Sigmoid colon (tissue), 4 donors: ENCODE data around the gene SLC45A1.

Source experiments
- CTCF ChIP-seq, 4 experiments: fragments of 450-650 bp in 3 of 4; fragments of 200-600 bp in 1 of 4; IDR thresholded peaks; one replicate each; pipeline ENCODE4 v1.5.1; 2016 to 2019; ENCODE audit warnings: antibody characterized with exemption in 4 of 4, mild to moderate bottlenecking in 3 of 4, moderate library complexity in 2 of 4
- EP300 ChIP-seq, 4 donors: sonication (generic); formaldehyde crosslinking; IDR thresholded peaks; one replicate each; pipeline ENCODE4 v1.6.1; 2017; ENCODE audit warnings: antibody characterized with exemption in 4 of 4
- POLR2A ChIP-seq, 2 donors: fragments of 450-650 bp; IDR thresholded peaks; one replicate each; pipeline ENCODE4 v1.6.1; 2016; ENCODE audit warnings: antibody characterized with exemption in 2 of 2, mild to moderate bottlenecking in 2 of 2, moderate library complexity in 2 of 2
- POLR2AphosphoS5 ChIP-seq, 4 donors: sonication (generic); formaldehyde crosslinking; IDR thresholded peaks; one replicate each; pipeline ENCODE4 v1.6.1; 2017; ENCODE audit warnings: antibody characterized with exemption in 4 of 4

DNA sequence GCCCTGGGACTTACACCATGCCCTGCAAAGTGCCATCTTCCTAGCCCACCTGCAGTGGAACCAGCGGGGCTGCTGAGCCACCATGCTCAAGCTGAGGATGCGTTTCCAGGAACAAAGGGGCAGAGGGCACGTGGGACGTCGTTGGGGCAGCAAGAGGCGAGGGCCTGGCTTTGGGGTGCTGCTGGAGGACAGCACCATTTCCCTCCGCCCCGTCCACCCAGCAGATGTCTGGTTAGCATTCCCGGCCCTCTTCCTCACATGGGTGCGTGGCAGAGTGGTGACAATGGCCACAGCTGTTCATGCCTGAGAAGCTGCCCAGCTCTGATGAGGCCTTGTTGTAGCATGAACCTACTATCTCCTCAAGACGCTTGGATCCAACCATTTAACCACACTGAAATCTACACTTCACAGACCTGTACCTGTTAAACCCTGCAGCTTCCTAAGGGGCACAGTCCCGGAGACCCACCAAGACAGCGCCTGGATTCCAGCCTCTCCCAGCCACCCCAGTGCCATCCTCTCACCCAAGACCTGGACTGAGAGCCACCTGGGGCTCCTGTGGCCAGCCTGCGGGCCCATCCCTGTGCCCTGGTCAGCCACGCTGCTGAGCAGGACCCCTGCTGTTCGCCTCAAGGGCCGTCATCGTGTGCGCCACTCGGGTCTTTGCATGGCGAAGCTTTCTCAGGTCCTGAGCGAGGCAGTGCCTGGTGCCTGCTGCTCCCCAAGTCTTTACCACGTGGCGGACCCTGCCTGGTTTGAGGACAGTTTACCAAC is 33.2 kb downstream of the SLC45A1 start:
- TF ChIP-seq CTCF (IDR thresholded peaks at IDR 0.05) = no peak
- peak in 2 of 4 donors; percentile 26 to 46 for TF ChIP-seq POLR2AphosphoS5 (IDR thresholded peaks at IDR 0.05)
- no peak for TF ChIP-seq POLR2A (IDR thresholded peaks at IDR 0.05)
- TF ChIP-seq EP300 (IDR thresholded peaks at IDR 0.05) = no peak
